A549 (cell line): ENCODE results near the gene MRRF. TPM values are rescaled to one million over a fixed set of nuclear protein-coding genes. Genes with fewer than 3 reads are reported as not detected.

ENCODE experiments used
- ATAC-seq, 2 experiments: fragments of 200-7000 bp in 1 of 2; fragments of >200 bp in 1 of 2; cut with Nextera tagmentation in 1 of 2; cut with Tn5 transposase in 1 of 2; 3 replicates each; pipeline versions ENCODE4 v1.8.0 to v1.9.1; 2018 to 2020; ENCODE audit warnings: mild to moderate bottlenecking in 1 of 2, moderate library complexity in 1 of 2
- CTCF ChIA-PET: fragments of 300-600 bp; sonication (Branson Sonifier 250); formaldehyde crosslinking; extraction: SDS; loops from one replicate; lab custom pipeline; 2021; ENCODE audit warnings: antibody characterized with exemption, inconsistent platforms; lab: Yijun Ruan, JAX
- POLR2A ChIA-PET: fragments of 350-600 bp; formaldehyde crosslinking; extraction: SDS; loops from one replicate; lab custom pipeline; 2021; ENCODE audit warnings: antibody characterized with exemption, inconsistent platforms; lab: Yijun Ruan, JAX
- DNase-seq, 2 experiments: peaks; one replicate each; pipeline versions ENCODE4 v3.0.0 to v3.0.0-alpha.2; 2011 to 2016; ENCODE audit warnings: low read depth in 1 of 2, low spot score in 1 of 2
- FAIRE-seq: peaks from 2 replicates; lab custom pipeline; 2011; peaks lifted over from hg19 to GRCh38; lab: Jason Lieb, UNC
- H3K27ac ChIP-seq, 2 experiments: fragments of >200 bp; sonication (Bioruptor Twin); formaldehyde crosslinking; 3 replicates each; pipeline ENCODE4 v1.5.1; 2016 to 2017
- H3K4me1 ChIP-seq: fragments of >200 bp; sonication (Bioruptor Twin); formaldehyde crosslinking; 3 replicates; pipeline ENCODE4 v1.6.1; 2016
- H3K4me2 ChIP-seq: fragments of >200 bp; sonication (Bioruptor Twin); formaldehyde crosslinking; 3 replicates; pipeline ENCODE4 v1.6.1; 2016
- H3K4me3 ChIP-seq: fragments of >200 bp; sonication (Bioruptor Twin); formaldehyde crosslinking; 3 replicates; pipeline ENCODE4 v1.5.1; 2016
- H3K9me3 ChIP-seq: fragments of >200 bp; sonication (Bioruptor Twin); formaldehyde crosslinking; 3 replicates; pipeline ENCODE4 v1.6.1; 2016
- BHLHE40 ChIP-seq: IDR thresholded peaks from 2 replicates; pipeline ENCODE4 v1.6.1; 2012; ENCODE audit warnings: low read depth, low read length, inconsistent platforms
- CTCF ChIP-seq: fragments of >200 bp; sonication (Bioruptor Twin); formaldehyde crosslinking; IDR thresholded peaks from 3 replicates; pipeline ENCODE4 v1.5.1; 2016
- EP300 ChIP-seq, 2 experiments: fragments of >200 bp; sonication (Bioruptor Twin); formaldehyde crosslinking; IDR thresholded peaks; 2 replicates in 1 of 2; 3 replicates in 1 of 2; pipeline ENCODE4 v1.6.1; 2016 to 2017
- FOSL2 ChIP-seq, 2 experiments: fragments of 450-650 bp in 1 of 2; fragments of >200 bp in 1 of 2; sonication (Bioruptor Twin) in 1 of 2; formaldehyde crosslinking; IDR thresholded peaks; 2 replicates each; pipeline versions ENCODE4 v1.5.0 to v1.6.1; 2016 to 2020; ENCODE audit warnings: mild to moderate bottlenecking in 1 of 2, moderate library complexity in 1 of 2
- FOXS1 ChIP-seq: fragments of 250-450 bp; sonication (Bioruptor Pico); IDR thresholded peaks from 2 replicates; pipeline ENCODE4 v1.5.0; 2020; ENCODE audit warnings: mild to moderate bottlenecking, moderate library complexity
- HMGXB4 ChIP-seq: fragments of 250-450 bp; sonication (Bioruptor Pico); IDR thresholded peaks from 2 replicates; pipeline ENCODE4 v1.5.0; 2021; ENCODE audit warnings: mild to moderate bottlenecking, moderate library complexity, borderline replicate concordance
- HOXA7 ChIP-seq: fragments of 250-450 bp; sonication (Bioruptor Pico); IDR thresholded peaks from 2 replicates; pipeline ENCODE4 v1.5.0; 2020; ENCODE audit warnings: mild to moderate bottlenecking, moderate library complexity
- HOXB5 ChIP-seq: fragments of 250-450 bp; sonication (Bioruptor Pico); IDR thresholded peaks from 2 replicates; pipeline ENCODE4 v1.5.0; 2020; ENCODE audit warnings: mild to moderate bottlenecking, moderate library complexity
- JUN ChIP-seq, 2 experiments: fragments of >200 bp; sonication (Bioruptor Twin); formaldehyde crosslinking; IDR thresholded peaks; 2 replicates in 1 of 2; 3 replicates in 1 of 2; pipeline ENCODE4 v1.6.1; 2016 to 2017
- JUNB ChIP-seq: fragments of >200 bp; sonication (Bioruptor Twin); formaldehyde crosslinking; IDR thresholded peaks from 2 replicates; pipeline ENCODE4 v1.6.1; 2016
- KDM5A ChIP-seq: fragments of 200-600 bp; sonication (generic); IDR thresholded peaks from 2 replicates; pipeline ENCODE4 v1.6.1; 2016; ENCODE audit warnings: antibody characterized with exemption, mild to moderate bottlenecking
- MAZ ChIP-seq: fragments of 150-350 bp; IDR thresholded peaks from 2 replicates; pipeline ENCODE4 v1.6.1; 2014; ENCODE audit warnings: antibody characterized with exemption, low read depth, low read length, borderline replicate concordance
- MYC ChIP-seq: IDR thresholded peaks from 2 replicates; pipeline ENCODE4 v1.6.1; 2012; ENCODE audit warnings: mild to moderate bottlenecking, inconsistent platforms, low read length, improper control_type of control experiment, borderline replicate concordance
- NFE2L2 ChIP-seq: fragments of 150-350 bp; conservative IDR thresholded peaks from 2 replicates; pipeline ENCODE4 v1.6.1; 2014; ENCODE audit warnings: low read length
- NR3C1 ChIP-seq: fragments of >200 bp; sonication (Bioruptor Twin); formaldehyde crosslinking; IDR thresholded peaks from 3 replicates; pipeline ENCODE4 v1.6.1; 2017
- PHF8 ChIP-seq: fragments of 200-600 bp; sonication (generic); IDR thresholded peaks from 2 replicates; pipeline ENCODE4 v1.6.1; 2016; ENCODE audit warnings: low read depth, mild to moderate bottlenecking, antibody characterized with exemption, moderate library complexity, borderline replicate concordance
- RAD21 ChIP-seq, 2 experiments: fragments of >200 bp in 1 of 2; sonication (Bioruptor Twin) in 1 of 2; formaldehyde crosslinking in 1 of 2; IDR thresholded peaks in 1 of 2; conservative IDR thresholded peaks in 1 of 2; 2 replicates in 1 of 2; 3 replicates in 1 of 2; pipeline ENCODE4 v1.6.1; 2012 to 2018; ENCODE audit warnings: inconsistent platforms in 1 of 2
- SMC3 ChIP-seq: fragments of >200 bp; sonication (Bioruptor Twin); formaldehyde crosslinking; IDR thresholded peaks from 3 replicates; pipeline ENCODE4 v1.6.1; 2018; ENCODE audit warnings: inconsistent platforms
- TP53 ChIP-seq: fragments of 250-450 bp; sonication (Bioruptor Pico); IDR thresholded peaks from 2 replicates; pipeline ENCODE4 v1.5.0; 2021; ENCODE audit warnings: mild to moderate bottlenecking, moderate library complexity
- WGBS: methylation state at CpG from one replicate; pipeline ENCODE4 v1.1.6; 2017; ENCODE audit errors: missing lambda C conversion rate; 5-methylcytosine and 5-hydroxymethylcytosine counted together
- polyA plus RNA-seq, 4 experiments: library from polyadenylated mRNA; depleted of rRNA in 3 of 4; stranded (reverse); fragments of >200 nt; fragmentation: RNase III in 1 of 4; extraction: RNeasy Plus Mini Kit Qiagen cat#74134 plus additional on column Dnase treatment in 1 of 4; gene quantifications; 2 replicates in 3 of 4; 3 replicates in 1 of 4; pipeline ENCODE4 v1.2.3, GENCODE V29; 2011 to 2017
- TF ChIP-seq, protein P1 (sequence below): IDR thresholded peaks from 2 replicates; pipeline ENCODE4 v1.6.1; 2012
- TF ChIP-seq, protein P2 (sequence below): fragments of >200 bp; sonication (Bioruptor Twin); formaldehyde crosslinking; IDR thresholded peaks from 3 replicates; pipeline ENCODE4 v1.6.1; 2016

MRRF gene
- polyA plus RNA-seq, 2 of the 4 experiments (the other 2 are of a cell fraction) = 63.6 to 107 TPM

- Histone ChIP-seq H3K27ac (no peak overlapping the region), H3K9me3 (peaks cover 5% of the 10 kb centered on the region; the same call in 1 of the 3 replicates), H3K4me3 (no peak overlapping the region), H3K4me2 (no peak overlapping the region), H3K4me1 (peaks cover 4% of the 10 kb centered on the region; the same call in 2 of the 3 replicates)
- no peak for TF ChIP-seq HOXA7 (CRISPR knock-in tag)
- peak; percentile 93 for TF ChIP-seq CTCF
- TF ChIP-seq, protein P1, sequence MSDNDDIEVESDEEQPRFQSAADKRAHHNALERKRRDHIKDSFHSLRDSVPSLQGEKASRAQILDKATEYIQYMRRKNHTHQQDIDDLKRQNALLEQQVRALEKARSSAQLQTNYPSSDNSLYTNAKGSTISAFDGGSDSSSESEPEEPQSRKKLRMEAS = 0 out of 2 replicates have a peak, but pooled peaks have one; percentile 32
- peak; percentile 98 for TF ChIP-seq SMC3
- TF ChIP-seq RAD21 (conservative IDR thresholded peaks at IDR 0.05 in 1 of 2, IDR thresholded peaks at IDR 0.05 in 1 of 2) = peak; percentile 98
- no peak for TF ChIP-seq MAZ
- DNase-seq (peak; percentile 75 to 84), ATAC-seq (peak; percentile 94 to 97), FAIRE-seq (no peak)
- CTCF ChIA-PET = interaction anchor here (0.6 to 18.4 kb wide), 80 partner anchors 8 to 712 kb away, joined by 3 to 541 read pairs (median 5); partner anchors contain the start of genes LHX6, MORN5, NDUFA8 and PTGS1
- POLR2A ChIA-PET = interaction anchor here (1.0 to 1.1 kb wide), 2 partner anchors 86 to 228 kb away, joined by 3 read pairs; partner anchors contain the start of genes MRRF and RBM18
- WGBS = 12% methylated on average over 11 of the region's 11 CpGs
Measured at GRCh38 chr9:122350577-122351355, 86.1 kb downstream of the MRRF start.

DNA sequence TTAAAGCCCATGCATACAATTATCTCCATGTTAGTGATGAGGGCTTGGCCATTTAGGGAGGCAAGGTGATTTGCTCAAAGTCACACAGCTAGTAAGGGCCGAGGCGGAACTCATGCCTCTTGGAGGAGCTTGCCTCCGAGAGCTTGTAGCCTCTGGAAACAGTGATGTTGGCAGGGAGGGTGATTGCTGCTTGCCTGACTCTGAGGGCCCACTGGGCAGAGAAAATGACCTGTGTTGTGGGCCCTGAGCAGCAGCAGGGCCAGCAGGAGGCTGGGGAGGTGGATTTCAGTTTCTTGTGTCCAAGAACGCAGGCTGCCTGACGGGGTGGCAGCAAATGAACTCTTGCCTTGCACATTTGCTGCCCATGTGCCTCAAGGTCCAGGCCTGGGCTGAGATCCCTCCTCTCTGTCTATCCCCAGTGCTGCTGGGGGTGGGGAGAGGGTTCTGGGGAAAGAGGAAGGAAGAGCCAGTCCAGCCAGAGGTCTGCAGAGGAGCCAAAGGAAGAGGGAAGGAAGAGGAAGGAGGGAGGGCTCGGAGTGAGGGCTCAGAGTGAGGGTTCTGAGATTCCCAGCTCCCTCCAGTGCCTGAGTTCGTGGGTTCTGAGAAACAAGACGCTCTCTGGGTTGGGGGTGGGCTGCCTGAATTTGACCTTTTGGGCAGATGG, 90.0 kb downstream of the MRRF start:
- 81% methylated on average over 8 of the region's 8 CpGs for WGBS
- POLR2A ChIA-PET = no interaction called here
- ATAC-seq (no peak), FAIRE-seq (no peak), DNase-seq (no peak)
- peaks cover 5% of the 10 kb centered on the region; the same call in 1 of the 3 replicates for H3K9me3 ChIP-seq
- no peak overlapping the region for H3K4me2 ChIP-seq
- TF ChIP-seq JUNB = no peak
- TF ChIP-seq JUN (IDR thresholded peaks at IDR 0.05) = no peak
- no peak for TF ChIP-seq MAZ
- no peak for TF ChIP-seq TP53
- TF ChIP-seq MYC = no peak
- TF ChIP-seq FOXS1 (CRISPR knock-in tag) = no peak
- TF ChIP-seq KDM5A = no peak
- TF ChIP-seq, protein P2, sequence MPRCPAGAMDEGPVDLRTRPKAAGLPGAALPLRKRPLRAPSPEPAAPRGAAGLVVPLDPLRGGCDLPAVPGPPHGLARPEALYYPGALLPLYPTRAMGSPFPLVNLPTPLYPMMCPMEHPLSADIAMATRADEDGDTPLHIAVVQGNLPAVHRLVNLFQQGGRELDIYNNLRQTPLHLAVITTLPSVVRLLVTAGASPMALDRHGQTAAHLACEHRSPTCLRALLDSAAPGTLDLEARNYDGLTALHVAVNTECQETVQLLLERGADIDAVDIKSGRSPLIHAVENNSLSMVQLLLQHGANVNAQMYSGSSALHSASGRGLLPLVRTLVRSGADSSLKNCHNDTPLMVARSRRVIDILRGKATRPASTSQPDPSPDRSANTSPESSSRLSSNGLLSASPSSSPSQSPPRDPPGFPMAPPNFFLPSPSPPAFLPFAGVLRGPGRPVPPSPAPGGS = no peak
- TF ChIP-seq HOXA7 (CRISPR knock-in tag) = no peak
- no peak for TF ChIP-seq HOXB5 (CRISPR knock-in tag)
- TF ChIP-seq CTCF = no peak
- no peak for TF ChIP-seq EP300 (IDR thresholded peaks at IDR 0.05)
- no peak for TF ChIP-seq NFE2L2
- no peak for TF ChIP-seq PHF8
- no peak for TF ChIP-seq FOSL2 (IDR thresholded peaks at IDR 0.05)
- no peak for TF ChIP-seq FOSL2 (CRISPR knock-in tag; IDR thresholded peaks at IDR 0.05)
- TF ChIP-seq NR3C1 = no peak
- TF ChIP-seq, protein P1 = no peak
- no peak for TF ChIP-seq HMGXB4 (CRISPR knock-in tag)
- no peak for TF ChIP-seq BHLHE40
- CTCF ChIA-PET = interaction anchor here (0.8 to 18.4 kb wide), 6 partner anchors 8 to 456 kb away, joined by 3 to 541 read pairs (median 3); partner anchors contain the start of gene TTLL11
- no peak overlapping the region for H3K4me3 ChIP-seq
- H3K27ac ChIP-seq = no peak overlapping the region
- H3K4me1 ChIP-seq = 0 out of 3 replicates have a peak, but pooled peaks cover under 1% of the 10 kb centered on the region
